HCT116 (cell line): ENCODE data around the gene PSMD3.

Experiments used
- CBX3 ChIP-seq: IDR thresholded peaks from 2 replicates; pipeline ENCODE4 v1.6.1; 2012; ENCODE audit warnings: low read depth
- CTCF ChIP-seq, 3 experiments: fragments of 200-600 bp in 1 of 3; sonication (generic) in 1 of 3; IDR thresholded peaks in 2 of 3; conservative IDR thresholded peaks in 1 of 3; 2 replicates each; pipeline ENCODE4 v1.5.1; 2012 to 2017; ENCODE audit warnings: low read depth in 2 of 3, low read length in 2 of 3, antibody characterized with exemption in 1 of 3, borderline replicate concordance in 1 of 3, control low read depth in 1 of 3, mild to moderate bottlenecking in 1 of 3, mixed read lengths in 1 of 3, mixed run types in 1 of 3, moderate library complexity in 1 of 3; ENCODE audit not compliant: insufficient read depth in 1 of 3
- EGR1 ChIP-seq: IDR thresholded peaks from 2 replicates; pipeline ENCODE4 v1.6.1; 2012; ENCODE audit warnings: low read depth
- EZH2 ChIP-seq: fragments of 200-600 bp; sonication (generic); IDR thresholded peaks from 2 replicates; pipeline ENCODE4 v1.6.1; 2017; ENCODE audit warnings: antibody characterized with exemption, mixed run types
- EZH2phosphoT487 ChIP-seq: fragments of 200-600 bp; IDR thresholded peaks from 2 replicates; pipeline ENCODE4 v1.6.1; 2018; ENCODE audit warnings: antibody characterized with exemption, borderline replicate concordance
- JUND ChIP-seq: IDR thresholded peaks from 2 replicates; pipeline ENCODE4 v1.6.1; 2012
- MAX ChIP-seq: IDR thresholded peaks from 2 replicates; pipeline ENCODE4 v1.6.1; 2012
- POLR2A ChIP-seq: IDR thresholded peaks from 2 replicates; pipeline ENCODE4 v1.7.0; 2011; ENCODE audit warnings: borderline replicate concordance; ENCODE audit not compliant: insufficient read depth, insufficient read length; ENCODE audit errors: extremely low read depth
- REST ChIP-seq: IDR thresholded peaks from 2 replicates; pipeline ENCODE4 v1.6.1; 2012; ENCODE audit warnings: low read depth
- SIN3A ChIP-seq: IDR thresholded peaks from 2 replicates; pipeline ENCODE4 v1.6.1; 2012; ENCODE audit warnings: low read depth
- SP1 ChIP-seq: IDR thresholded peaks from 2 replicates; pipeline ENCODE4 v1.6.1; 2012; ENCODE audit warnings: low read depth
- SRF ChIP-seq: IDR thresholded peaks from 2 replicates; pipeline ENCODE4 v1.6.1; 2012; ENCODE audit warnings: low read depth

- no peak for TF ChIP-seq CTCF (IDR thresholded peaks at IDR 0.05 in 2 of 3, conservative IDR thresholded peaks at IDR 0.05 in 1 of 3; ENCODE audit: borderline replicate concordance in 1 of 3, insufficient read depth in 1 of 3, low read depth in 2 of 3, low read length in 2 of 3)
- TF ChIP-seq SIN3A = no peak
- TF ChIP-seq JUND = no peak
- no peak for TF ChIP-seq EZH2
- no peak for TF ChIP-seq REST
- TF ChIP-seq EGR1 = no peak
- no peak for TF ChIP-seq POLR2A
- no peak for TF ChIP-seq SRF
- no peak for TF ChIP-seq SP1
- no peak for TF ChIP-seq MAX
- TF ChIP-seq CBX3 = no peak
- no peak for TF ChIP-seq EZH2phosphoT487
Observed at GRCh38 chr17:39999067-39999466, 18.5 kb downstream of the PSMD3 start.
